GM06990 (cell line): ENCODE measurements around the gene ADAMTS14.

Source experiments
- DNase-seq: peaks from one replicate; pipeline ENCODE4 v3.0.0-alpha.2; 2011; ENCODE audit not compliant: insufficient read length; ENCODE audit errors: extremely low read depth
- H3K27me3 ChIP-seq: replicated peaks from 2 replicates; pipeline ENCODE4 v1.6.0; 2011; ENCODE audit warnings: low read length; ENCODE audit not compliant: control insufficient read depth, insufficient read depth
- H3K36me3 ChIP-seq: 2 replicates; pipeline ENCODE4 v1.5.1; 2011; ENCODE audit warnings: low read length; ENCODE audit not compliant: control insufficient read depth, insufficient read depth
- H3K4me3 ChIP-seq: replicated peaks from 2 replicates; pipeline ENCODE4 v1.5.1; 2011; ENCODE audit warnings: low read depth, mild to moderate bottlenecking, control low read depth, low read length
- TF ChIP-seq, protein P1 (sequence below): IDR thresholded peaks from 2 replicates; pipeline ENCODE4 v1.5.1; 2011; ENCODE audit warnings: low read length, control low read depth, mild to moderate bottlenecking, inconsistent platforms; ENCODE audit not compliant: insufficient read depth, poor library complexity, severe bottlenecking

Gene ADAMTS14

DNA sequence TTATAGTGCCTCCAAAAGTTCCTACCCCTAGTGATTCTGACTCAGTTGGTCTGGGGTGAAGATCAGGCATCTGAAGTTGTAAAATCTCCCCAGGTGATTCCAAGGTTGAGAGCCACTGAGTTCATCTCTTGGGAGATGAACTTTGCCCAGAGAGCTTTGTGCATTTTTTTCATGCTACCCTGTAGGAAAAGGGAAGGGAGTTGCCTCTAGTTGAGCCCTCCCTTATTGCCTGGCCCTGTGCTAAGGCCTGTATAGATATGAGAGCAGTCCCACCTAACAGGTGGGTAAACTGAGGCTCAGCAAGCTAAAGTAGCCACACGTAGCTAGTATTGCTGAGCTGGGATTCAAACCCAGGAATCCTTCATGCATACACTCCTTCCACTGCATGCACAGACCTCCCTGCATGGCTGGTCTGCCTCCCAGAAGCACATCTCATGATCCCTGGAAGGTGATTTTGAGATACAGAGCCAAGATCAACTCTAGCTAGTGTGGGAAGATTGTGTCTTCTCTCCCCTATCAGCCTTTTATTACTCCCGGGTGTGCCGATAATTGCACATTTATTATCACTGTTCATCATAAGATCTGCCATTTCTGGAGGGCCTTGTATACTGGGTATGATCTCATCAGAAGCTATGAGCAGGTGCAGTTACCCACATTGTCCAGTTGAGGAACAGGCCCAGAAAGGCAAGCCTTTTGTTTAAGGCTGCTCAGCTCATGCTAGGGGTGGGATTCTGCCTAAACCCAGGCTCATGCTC is 65.9 kb downstream of the ADAMTS14 start:
- Histone ChIP-seq H3K27me3 (no peaks in the 10 kb centered on the region), H3K4me3 (no peak overlapping the region), H3K36me3 (no peaks in the 10 kb centered on the region)
- no peak for DNase-seq
- TF ChIP-seq, protein P1, sequence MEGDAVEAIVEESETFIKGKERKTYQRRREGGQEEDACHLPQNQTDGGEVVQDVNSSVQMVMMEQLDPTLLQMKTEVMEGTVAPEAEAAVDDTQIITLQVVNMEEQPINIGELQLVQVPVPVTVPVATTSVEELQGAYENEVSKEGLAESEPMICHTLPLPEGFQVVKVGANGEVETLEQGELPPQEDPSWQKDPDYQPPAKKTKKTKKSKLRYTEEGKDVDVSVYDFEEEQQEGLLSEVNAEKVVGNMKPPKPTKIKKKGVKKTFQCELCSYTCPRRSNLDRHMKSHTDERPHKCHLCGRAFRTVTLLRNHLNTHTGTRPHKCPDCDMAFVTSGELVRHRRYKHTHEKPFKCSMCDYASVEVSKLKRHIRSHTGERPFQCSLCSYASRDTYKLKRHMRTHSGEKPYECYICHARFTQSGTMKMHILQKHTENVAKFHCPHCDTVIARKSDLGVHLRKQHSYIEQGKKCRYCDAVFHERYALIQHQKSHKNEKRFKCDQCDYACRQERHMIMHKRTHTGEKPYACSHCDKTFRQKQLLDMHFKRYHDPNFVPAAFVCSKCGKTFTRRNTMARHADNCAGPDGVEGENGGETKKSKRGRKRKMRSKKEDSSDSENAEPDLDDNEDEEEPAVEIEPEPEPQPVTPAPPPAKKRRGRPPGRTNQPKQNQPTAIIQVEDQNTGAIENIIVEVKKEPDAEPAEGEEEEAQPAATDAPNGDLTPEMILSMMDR = no peak

DNA sequence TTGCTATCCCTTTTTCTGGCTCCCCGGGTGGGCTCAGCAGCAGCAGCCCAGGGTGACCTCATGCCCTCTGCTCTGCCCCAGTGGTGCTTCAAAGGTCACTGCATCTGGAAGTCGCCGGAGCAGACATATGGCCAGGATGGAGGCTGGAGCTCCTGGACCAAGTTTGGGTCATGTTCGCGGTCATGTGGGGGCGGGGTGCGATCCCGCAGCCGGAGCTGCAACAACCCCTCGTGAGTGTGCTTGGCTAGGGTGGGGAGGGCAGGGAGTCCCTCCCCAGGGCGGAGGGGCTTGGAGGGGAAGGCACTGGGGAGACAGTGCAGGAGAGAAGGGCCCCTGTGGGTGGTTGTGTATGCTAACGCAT is 66.4 kb downstream of the ADAMTS14 start:
- no peaks in the 10 kb centered on the region for H3K27me3 ChIP-seq
- no peak overlapping the region for H3K4me3 ChIP-seq
- TF ChIP-seq, protein P1 = no peak
- H3K36me3 ChIP-seq = no peaks in the 10 kb centered on the region
- no peak for DNase-seq

DNA sequence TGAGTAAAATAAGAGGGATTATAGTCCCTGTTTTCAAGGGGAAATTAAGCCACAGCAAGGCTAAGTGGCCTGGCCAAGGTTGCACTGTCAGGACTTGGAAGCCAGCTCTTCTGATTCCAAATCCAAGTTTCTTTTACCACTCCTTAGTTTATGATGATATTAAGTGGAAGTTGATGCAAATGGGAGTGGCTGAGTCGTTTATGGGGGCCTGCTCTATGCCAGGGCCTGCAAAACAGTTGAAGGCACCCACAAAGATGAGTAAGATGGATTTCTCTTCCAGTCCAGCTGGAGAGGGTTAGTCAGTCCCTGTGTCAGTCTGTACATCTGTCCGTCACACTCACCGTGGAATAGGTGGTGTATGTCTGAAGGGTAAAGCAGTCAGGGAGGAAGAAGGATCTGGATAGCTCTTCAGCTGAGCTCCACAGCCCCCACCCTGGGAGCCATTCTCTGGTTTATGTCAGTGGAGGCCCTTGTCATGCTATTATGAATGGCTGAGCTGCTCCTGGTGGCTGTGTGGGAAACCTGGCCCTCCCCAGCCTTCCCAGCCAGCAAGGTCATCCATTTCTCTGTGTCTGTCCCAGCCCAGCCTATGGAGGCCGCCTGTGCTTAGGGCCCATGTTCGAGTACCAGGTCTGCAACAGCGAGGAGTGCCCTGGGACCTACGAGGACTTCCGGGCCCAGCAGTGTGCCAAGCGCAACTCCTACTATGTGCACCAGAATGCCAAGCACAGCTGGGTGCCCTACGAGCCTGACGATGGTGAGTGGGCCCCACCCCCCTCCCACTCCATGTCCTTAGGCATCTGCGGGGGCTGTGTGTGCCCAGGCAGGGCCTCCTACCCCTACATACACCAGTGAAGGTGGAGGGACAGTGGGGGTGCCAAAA is 68.3 kb downstream of the ADAMTS14 start:
- TF ChIP-seq, protein P1 = no peak
- Histone ChIP-seq H3K4me3 (no peak overlapping the region), H3K27me3 (no peaks in the 10 kb centered on the region), H3K36me3 (no peaks in the 10 kb centered on the region)
- no peak for DNase-seq

DNA sequence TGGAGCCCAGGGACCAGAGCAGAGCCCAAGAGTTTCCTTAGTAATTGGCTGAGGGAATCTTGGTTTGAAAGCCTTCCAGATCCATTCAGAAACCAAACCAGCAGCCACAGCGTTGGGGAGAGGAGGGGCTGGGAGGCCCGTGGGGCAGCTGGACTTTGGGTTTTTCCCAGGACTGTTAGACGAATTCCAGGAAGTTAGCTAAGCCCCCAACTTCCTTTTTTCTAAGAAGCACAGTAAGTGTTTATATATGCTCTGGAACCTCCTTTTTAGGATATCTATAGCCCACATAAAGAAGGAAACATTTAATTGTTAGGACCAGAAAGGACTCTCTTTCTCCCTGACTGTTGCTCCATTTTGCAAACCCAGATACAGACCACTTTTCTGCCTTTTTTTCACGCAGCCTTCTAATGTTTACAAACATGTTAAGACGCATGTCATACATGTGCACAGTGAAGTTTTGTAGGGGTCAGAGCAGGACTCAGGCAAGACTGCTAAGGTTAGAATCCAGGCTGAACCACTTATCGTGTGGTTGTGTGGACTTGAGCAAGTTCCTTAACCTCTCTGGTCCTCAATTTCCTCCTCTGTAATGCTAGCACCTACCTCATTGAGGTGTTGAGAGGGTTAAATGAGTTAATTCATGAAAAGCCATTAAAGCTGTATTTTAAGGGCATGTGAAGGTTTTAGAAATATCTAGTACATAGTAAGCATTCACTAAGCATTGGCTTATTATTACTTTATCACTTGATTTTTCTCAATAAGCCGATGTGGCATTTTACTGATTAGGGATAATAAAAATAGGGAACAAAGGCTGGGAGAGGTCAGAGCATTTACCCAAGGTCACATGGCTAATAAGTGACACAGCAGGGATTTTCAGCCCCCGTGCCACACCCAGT is 70.5 kb downstream of the ADAMTS14 start:
- no peaks in the 10 kb centered on the region for H3K27me3 ChIP-seq
- DNase-seq = no peak
- TF ChIP-seq, protein P1 = no peak
- H3K4me3 ChIP-seq = no peak overlapping the region
- no peaks in the 10 kb centered on the region for H3K36me3 ChIP-seq

DNA sequence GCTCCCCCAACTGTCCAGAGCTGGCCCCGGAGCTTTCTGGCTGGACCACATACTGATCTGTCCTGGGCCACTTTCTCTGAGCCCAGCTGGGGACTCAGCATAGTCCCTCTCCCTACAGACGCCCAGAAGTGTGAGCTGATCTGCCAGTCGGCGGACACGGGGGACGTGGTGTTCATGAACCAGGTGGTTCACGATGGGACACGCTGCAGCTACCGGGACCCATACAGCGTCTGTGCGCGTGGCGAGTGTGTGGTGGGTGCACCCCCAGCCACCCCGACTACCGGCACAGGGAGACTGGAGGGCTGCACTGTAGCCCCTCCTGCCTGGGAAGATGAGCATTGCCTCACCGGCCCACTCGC is 71.1 kb downstream of the ADAMTS14 start:
- H3K27me3 ChIP-seq = no peaks in the 10 kb centered on the region
- TF ChIP-seq, protein P1 = no peak
- H3K36me3 ChIP-seq = no peaks in the 10 kb centered on the region
- no peak overlapping the region for H3K4me3 ChIP-seq
- DNase-seq = no peak
